OCI-M2 (cell line): ENCODE measurements around the gene BICDL2.

Source experiments
- DNase-seq: peaks from one replicate; lab custom pipeline; 2025; ENCODE audit not compliant: unreplicated experiment; lab: John Stamatoyannopoulos, UW

Gene BICDL2

DNA sequence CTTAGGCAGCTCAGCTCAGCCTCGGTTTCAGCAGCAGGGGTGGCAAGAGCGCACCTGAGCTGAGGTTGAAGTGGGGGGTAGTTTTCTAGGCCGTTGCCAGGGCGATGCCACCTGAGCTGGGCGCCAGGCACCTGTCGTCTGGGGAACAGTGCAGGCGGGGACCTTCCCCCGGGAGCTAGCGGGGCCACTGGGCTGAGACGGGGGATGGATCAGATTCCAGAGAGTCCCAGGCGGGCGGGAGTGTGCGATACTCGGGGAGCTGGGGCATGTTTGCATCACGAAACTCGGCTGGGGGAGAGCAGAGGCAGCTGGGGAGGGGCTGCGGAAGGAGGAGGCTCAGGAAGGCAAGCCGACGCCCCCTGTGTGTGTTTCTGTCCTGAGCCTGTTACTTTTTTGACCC is 24.5 kb downstream of the BICDL2 start:
- DNase-seq = no peak

DNA sequence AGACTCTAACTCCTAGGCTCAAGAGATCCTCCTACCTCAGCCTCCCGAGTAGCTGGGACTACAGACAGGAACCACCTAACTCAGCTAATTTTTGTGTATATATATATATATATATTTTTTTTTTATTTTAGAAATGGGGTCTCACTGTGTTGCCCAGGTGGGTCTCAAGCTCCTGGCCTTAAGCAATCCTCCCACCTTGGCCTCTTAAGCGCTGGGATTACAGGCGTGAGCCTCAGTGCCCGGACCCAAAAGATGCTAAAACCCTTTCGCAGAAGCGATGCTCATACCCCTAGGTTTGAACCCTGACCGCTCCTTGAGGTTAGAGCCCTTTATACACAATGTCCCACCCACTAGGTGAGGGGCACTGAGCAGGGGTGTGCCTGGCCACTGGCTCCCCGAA is 26.2 kb downstream of the BICDL2 start:
- DNase-seq = no peak

DNA sequence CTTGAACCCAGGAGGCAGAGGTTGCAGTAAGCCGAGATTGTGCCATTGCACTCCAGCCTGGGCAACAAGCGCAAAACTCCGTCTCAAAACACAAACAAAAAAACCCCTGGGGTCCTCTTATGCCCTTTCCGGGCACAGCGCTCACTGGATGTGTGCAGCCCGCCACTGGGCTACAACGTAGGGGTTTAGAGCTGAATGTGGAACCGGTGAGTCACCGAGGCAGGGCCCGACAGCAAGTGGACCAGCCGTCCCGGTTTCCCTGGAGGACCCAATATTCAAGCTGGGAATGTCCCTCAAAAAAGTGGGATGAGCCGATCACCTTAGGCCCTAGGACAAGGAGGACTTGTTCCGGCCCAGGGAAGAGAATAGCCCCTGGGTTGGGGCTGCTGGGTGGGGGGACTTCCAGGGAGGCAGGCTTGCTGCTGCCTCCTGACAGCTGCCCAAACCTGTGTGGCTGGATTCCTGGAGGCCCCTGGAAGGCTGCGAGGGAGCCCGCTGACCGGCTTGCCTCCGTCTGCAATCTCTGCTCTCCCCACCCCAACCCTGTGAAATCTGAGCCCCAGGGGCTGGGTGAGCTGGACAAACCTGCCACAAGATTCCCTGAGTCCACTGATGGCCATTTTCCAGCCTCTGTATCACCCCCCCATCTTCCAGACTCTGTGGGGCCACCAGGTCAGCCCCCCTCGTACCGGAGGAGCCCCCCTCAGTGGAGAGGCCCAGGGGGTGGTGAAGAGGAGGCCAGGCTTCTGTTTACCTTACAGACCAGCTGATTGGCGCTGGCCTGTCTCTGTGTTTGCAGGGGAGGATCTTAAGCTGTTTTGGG is 27.0 kb downstream of the BICDL2 start:
- no peak for DNase-seq

DNA sequence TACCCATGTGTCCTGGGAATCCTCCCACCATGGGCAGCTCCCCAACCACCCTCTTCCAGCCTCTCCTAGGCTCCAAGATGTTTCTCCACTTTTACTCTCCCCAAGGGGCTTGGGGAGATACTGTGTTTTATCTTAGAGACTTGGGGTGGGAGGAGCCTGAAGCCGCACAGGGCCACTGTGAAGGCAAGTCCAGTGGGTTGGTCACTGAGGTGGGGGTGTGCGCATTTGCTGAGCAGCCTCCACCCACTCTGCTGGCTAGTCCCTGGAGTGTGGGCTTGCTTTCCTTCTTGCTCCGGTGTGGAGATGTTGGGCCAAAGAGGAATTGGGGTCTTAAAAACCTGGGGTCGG is 28.1 kb downstream of the BICDL2 start:
- DNase-seq = no peak

DNA sequence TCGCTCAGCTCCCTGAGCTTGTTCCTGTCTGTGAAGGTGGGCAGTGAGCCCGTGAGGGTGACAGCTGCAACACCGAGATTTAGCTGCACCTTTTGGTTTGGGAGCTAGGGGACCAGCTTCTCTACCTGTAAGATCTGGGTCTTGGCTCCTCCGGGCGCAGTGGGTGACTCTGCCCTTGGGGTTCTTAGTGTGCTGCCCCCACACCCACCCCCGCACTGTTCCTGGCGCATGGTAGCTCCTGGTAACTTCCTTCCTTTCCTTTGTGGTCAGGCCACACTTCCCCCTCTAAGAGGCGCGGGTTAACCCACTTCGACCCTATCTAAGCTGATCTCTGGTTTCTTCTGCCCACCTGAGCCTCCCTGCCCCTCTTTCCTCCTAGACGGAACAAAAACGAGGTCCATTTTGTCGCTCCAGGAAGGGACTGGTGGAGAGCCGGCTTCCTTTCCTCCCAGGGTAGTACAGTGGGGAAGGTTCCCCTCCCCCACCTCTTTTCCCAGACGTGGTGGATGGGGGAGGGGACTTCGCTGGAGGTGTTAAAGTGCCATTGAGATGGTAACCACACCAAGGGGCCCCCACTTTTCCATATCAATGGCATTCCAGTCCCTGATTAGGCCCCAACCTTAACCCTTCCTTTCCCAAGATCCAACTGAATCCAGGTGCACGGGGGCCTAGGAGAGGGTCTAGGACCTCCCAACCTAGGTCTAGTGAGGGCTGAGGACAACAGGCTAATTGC is 28.6 kb downstream of the BICDL2 start:
- DNase-seq = no peak

DNA sequence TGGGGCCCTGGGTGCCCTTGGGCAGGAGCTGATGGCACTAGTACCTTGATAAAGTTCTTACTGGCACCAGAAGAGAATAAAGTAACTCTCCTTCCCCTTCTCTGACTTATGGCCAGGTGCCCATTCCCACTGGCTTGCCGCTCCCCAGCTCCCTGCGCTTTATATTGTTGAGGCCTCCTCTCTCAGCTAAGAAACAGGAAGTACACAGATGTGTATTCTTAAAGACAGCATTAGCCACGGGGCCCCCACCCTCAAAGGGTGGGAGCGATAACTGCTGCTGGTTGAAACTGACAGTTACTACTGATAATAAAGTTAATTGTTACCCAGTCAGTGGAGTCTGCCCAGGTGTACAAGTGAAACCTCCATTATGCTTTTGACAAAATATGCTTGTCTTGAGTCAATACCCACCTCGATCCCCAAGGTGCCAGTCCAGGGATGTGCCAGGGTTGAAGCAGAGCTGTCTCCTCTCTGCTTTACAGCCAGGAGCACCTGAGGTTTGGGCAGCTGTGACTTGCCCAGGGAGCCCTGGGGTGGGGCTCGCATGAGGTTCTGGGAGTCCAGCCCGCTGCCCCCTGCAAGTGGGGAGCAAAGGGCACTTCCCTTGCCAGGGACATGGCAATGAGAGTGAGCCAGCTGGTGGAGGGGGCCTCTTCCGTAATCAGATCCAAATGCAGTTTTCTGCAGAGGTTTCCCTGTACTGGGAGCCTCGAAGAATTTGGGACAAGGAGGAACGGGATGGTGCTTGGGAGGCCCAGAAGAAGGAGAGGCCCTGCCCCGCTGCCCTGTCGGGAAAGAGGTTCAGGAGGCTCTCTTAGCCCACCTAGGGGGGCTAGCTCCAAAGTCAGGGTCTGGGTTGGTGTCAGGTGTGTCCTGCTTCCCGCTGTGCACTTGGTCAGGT is 29.4 kb downstream of the BICDL2 start:
- no peak for DNase-seq

DNA sequence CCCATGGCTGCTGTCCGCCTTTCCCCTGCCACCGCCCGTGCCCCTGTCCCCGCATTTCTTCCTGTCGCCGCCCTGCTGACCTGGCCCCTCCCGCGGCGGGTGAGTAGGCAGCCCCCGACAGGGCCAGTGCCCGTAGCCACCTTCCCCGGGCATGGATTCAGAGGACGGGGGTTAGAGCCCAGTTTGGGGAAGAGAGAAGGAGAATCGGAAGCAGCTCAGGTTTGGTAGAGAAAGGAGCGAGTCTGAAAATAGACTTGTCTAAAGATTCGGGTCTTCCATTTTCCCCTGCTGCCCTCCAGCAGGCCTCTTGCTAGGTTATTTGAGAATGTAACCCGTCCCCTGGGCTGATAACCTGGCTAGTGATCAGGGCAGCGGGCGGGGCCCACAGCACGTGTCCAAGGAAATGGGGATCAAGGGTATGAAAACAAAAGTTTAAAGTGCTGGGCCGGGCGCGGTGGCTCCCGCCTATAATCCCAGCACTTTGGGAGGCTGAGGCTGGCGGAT is 31.9 kb downstream of the BICDL2 start:
- DNase-seq = no peak

DNA sequence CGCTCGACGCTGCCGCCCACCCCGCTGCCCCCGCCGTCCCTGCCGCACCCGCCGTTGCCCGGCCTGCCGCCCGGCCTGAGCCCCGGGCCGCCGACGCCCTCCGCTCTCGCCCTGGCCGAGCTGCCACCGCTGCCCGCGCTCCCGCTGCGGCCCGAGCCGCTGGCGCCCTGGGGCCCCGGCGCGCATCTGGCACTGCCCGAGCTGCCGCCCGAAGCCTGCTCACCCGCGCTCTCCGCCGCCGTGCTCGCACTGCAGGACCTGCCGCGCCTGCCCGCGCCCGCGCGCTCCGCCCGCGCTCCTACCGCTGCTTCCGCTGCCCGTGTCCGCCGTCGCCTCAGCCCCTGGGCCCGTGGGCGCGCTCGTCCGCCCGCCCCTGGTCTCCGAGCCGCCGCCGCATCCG is 32.4 kb downstream of the BICDL2 start:
- no peak for DNase-seq

DNA sequence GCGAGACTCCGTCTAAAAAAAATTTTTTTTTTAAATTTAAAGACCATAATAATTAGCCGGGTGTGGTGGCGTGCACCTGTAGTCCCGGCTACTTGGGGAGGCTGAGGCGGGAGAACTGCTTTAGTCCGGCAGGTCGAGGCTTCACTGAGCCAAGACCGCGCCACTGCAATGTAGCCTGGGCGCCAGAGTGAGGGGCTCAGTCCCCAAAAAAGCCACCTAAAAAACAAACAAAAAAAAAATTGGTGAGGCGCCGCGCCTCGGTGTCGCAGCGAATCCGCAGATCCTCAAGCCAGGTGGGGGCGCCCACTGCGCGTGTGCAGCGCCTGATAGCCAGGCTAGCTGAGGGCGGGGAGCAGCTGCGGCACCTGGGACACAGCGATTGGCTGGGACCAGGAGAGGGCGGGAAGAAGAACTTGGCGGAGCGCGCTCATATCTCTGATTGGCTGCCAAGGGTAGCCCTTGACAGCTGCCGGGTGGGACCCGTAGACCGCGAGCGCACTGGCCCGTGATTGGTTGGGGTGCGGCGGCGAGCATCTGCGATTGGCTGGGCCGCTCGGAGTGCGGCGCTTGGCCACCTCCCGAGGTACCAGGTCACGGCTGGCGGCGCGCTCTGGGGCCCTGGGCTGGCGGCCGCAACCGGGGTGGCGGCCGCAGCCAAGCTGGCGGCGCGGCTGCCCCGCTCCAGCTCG is 33.0 kb downstream of the BICDL2 start:
- DNase-seq = peak; percentile 81

DNA sequence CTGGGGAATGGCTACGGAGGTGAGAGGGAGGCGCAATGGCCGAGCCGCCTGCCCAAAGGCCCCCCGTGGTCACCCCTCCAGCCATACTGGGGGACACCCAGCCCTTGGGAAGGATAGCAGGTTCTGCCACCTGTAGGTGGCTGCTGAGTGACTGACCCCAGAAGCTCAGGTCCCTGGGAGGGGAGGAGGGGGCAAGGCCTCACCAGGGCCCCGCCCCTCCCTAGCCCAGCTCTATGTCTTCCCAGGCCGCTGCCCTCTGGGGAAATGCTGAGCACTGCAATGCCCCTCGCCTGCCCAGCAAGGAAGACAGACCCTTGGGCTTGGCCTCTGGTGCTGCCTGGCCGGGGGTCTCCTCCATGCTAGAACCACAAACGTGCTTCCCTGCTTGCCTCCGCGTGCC is 35.4 kb downstream of the BICDL2 start:
- no peak for DNase-seq

DNA sequence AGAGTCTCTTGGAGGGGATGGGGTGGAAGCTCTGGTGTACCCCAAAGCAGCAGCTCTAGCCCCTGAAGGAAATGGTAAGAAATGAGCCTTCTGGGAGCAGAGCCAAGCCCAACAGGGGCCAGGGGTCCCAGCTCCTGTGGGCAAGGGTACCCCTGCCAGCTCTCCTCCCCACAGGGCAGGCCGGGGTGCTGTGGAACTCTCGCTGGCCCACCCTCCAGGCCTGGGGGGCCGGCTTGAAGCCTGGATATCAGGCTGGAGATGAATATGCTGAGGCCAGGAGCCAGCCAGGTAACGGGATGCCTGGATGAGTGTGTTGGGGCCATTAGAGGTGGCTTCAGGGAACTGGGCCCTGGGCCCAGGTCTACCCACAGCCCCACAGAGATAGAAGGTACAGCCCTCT is 36.2 kb downstream of the BICDL2 start:
- no peak for DNase-seq

DNA sequence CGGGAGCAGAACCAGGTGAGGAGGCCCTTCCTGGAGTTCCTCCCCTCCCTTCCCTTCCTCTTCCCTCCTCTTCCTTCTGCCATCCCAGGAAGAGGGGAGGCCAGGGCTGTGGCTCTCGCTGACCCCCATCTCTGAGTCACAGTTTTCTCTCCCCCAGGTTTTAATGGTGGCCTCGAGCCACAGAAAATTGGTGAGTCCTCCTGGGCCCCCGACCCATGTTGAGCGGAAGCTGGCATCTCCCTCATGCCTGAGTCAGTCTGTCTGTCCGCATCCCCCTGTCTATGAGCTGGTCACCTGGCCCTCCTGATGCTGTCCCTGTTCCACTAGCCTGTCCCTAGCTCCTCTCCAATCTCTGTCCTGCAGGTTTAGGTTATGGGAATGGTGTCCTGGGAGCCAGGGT is 36.8 kb downstream of the BICDL2 start:
- no peak for DNase-seq

DNA sequence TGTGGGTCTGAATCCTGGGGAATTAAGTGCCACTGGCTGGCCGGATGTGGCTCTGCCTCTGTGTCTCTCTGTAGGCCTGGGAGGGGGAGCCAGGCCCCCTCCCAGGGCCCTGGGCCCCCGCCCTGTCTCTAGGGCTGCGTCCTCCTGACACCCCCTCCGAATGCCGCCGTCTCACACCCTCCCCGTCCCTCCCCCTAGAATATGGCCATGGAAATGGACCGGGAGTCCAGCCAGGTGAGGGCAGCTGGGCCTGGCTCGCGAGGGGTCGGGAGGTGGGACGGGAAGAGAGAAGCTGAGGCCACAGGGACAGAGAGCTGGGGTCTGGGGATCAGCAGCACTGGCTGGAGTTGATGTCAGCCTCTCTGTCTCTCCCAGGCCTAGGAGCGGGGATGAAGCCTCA is 40.4 kb downstream of the BICDL2 start:
- no peak for DNase-seq

DNA sequence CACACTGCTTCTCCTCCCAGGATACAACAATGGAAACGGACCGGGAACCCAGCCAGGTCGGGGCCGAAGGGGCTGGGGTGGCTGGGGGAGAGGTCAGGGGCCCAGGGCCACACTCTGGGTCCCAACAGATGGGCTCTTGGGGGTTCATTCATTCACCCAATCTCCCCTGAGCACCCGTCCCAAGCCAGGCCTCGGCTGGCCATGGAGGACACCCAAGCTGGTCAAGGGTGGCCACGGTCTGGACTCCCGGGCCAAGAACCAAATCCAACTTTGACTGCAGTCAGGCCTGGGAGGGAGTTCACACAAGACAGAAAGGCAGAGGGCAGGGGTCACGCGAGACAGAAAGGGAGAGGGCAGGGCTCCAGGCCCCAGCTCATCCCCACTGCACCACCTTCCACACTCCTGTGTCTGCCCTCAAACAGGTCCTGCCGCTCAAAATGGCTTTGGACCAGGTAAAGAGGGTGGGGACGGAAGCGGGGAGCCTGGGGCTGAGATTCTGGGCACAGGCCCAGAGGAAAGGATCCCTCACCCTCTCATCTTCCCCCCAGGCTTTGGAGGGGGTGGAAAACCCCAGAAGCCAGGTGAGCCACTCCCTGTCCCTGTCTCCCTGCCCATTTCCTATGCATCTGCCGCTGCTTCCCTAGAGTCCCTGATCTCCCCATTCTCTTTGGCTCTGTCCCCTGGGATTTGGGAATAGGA is 44.2 kb downstream of the BICDL2 start:
- no peak for DNase-seq

DNA sequence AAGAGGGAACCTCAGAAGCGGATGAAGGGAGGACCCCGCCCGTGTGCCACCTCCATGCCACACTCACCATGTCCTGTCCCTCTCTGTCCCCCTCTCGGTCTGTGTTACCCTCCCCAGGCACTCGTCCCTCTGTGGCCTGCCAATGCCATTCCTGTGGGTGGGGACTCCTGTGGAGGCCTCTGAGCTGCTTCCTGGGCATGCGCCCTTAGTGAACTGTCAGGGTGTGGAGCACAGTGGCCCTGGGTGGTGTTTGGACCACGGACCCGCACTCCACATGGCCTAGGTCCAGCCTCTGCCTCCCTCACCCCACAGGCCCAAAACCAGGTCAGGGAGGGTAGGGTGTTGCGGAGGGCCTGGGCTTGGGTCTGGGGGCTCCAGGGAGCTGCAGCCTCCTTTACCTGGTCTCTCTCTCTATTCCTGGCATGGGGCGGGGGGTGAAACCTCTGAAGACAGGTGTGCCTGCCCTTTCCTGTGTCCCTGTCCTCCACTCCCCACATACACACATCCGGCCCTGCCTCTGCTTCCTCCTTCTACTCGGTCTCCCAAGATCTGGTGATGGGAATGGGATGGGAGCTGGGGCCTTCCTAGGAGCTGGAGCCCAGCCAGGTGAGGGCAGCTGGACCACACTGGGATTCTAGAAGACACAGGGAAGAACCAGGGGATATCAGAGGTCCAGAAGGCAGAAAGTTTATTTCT is 45.0 kb downstream of the BICDL2 start:
- DNase-seq = no peak

DNA sequence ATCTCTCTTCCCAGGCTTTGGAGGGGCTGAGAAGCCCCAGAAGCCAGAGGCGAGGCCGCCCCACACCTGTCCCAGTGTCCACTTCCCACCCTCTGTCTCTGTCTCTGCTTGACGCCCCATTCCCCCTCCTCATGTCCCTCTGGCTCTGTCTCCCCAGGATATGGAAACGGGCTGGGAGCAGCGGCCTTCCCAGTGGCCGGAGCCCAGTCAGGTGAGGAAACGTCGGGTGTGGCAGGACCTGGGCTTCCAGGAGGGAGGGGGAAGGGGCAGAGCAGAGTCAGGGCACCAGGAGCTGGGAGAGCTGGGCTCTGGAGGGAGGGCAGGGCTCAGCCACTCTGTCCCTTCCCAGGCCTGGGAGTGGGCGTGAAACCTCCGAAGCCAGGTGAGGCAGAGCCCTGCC is 45.9 kb downstream of the BICDL2 start:
- no peak for DNase-seq

DNA sequence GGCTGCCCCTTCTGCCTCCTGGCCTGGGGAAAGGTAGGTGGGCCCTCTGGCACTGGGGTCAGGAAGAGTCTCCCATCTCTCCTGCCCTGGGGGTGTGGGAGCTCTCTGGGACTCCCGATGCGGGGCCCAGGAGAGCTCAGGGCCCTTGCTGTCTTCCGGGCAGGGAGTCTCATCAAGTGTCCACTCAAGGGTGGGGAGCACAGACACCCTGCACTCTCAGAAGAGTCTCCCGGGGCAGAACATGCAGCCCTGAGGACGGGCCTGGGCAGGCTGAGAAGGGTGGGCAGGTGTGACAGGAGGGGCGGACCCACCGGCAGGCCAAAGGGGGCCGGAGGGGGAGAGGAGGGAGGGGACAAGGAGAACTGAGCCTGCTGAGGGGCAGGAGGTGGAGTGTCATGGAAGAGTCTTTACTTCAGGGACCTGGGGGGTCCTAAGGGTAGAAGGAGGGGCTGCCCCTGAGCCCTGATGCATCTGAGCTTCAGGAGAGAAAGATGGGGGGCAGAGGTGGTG is 48.1 kb downstream of the BICDL2 start:
- no peak for DNase-seq

DNA sequence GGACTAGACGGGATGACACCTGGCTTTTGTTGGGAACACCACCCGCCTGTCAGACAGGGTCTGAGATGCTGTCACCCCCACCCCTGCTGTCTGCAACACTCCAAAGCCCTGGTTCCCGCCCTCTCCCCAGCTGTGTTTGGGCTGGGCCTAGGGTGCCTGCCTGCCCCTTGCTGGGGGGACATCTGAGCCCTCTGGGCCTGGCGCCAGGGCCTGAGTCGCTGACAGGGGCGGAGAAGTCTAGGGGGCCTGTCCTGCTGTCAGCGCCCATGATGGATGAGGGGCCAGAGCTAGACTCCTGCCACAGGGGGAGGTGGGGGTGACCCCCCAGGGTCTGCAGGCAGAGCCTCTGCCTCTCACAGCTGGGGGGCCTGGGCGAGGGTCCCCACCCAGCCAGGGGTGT is 48.9 kb downstream of the BICDL2 start:
- DNase-seq = no peak

DNA sequence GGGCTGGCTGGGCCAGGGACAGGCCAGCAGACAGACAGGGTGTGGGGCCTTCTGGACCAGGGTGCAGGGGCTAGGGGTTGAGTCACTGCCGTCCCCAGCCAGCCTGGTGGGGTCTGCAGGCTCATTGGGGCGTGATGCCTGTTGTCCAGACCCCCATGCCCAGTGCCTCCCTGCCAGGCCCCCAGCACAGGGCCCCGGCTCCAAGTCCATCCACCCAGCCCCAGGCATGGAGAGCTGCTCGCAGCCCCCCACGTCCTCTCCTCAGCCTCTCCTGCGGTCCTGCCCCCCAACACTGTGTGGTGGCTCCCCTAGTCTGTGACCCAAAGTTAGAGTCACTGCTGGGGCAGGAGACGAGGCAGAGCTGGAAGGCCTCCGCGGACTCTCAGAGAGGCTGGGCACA is 49.5 kb downstream of the BICDL2 start:
- DNase-seq = no peak
